Measurements from ENCODE around the gene ZNF780A.

- TF ChIP-seq POLR2A (IDR thresholded peaks at IDR 0.05; ENCODE audit: low read depth, low read length) = peak; percentile 81
- peak; percentile 79 for TF ChIP-seq POLR2AphosphoS5 (IDR thresholded peaks at IDR 0.05; ENCODE audit: low read depth, low read length)
- peak; percentile 47; the same call in 1 of the 2 replicates for TF ChIP-seq TAF1 (IDR thresholded peaks at IDR 0.05; ENCODE audit: borderline replicate concordance, low read depth, low read length)
Observed at GRCh38 chr19:40090241-40091204, at the start of gene ZNF780A.

Measured in GM12892 (cell line).